Measurements from ENCODE around the gene KIF26B. TPM values are rescaled to one million over a fixed set of nuclear protein-coding genes. Genes with fewer than 3 reads are reported as not detected.
"Not testable (repeated sequence)": the region's sequence is repeated elsewhere in the genome, so short reads cannot be mapped to it uniquely, and the experiment has no call there.

KIF26B gene
- polyA plus RNA-seq, 3 donors, result 29.8 to 33.7 (median 30.3) TPM

DNA sequence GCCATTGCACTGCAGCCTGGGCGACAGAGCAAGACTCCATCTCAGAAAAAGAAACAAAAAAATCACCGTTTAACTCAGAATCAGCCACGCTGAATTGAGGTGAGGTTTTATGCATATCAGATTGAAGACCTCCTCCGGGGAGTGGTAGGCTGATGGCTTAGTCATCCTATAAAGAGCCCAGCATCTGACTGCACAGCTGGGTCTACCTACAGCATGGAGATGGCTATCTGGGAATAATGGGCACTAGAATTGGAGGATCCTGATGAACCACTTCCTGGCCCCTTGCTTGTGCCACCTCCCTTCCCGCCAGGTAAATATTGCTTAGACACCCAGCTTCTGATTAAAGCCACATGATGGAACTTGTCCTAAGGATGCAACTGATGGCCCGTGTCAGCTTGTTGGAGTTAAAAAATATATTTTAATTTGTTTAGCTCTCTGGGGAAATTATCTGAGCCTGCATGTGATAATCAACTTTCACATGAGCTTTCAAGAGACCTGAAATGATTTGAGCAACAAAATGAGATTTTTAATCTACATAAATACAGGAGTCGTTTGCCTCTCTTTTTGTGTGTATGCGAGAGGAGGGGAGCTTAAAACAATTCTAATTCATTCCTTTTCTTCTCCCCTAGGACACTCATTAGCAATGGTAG, 157.2 kb downstream of the KIF26B start:
- DNase-seq (ENCODE audit: low read depth in 3 of 3, low spot score in 2 of 3), result no peak

DNA sequence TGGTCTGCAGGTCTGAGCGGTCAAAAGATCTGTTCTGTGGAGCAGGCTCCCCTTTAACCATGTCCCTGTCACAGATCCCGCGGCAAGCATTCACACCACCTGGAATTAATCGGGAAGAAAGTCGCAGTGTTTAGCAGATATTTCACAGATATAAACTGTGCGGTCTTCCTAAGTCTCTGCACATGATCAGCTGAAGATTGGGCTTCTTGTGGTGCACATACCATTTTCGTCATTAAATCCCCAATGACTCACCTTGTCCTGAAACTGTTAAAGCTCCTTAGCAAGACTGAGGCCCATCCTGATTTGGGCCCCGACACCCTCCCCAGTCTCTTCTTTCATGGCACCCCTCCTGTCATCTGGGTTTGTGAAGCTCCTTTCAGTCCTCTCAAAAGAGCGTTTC, 158.8 kb downstream of the KIF26B start:
- DNase-seq (ENCODE audit: low read depth in 3 of 3, low spot score in 2 of 3), result no peak

GRCh38 chr1:245316784-245317183, 162.0 kb downstream of the KIF26B start:
- no peak for DNase-seq (ENCODE audit: low read depth in 3 of 3, low spot score in 2 of 3)

DNA sequence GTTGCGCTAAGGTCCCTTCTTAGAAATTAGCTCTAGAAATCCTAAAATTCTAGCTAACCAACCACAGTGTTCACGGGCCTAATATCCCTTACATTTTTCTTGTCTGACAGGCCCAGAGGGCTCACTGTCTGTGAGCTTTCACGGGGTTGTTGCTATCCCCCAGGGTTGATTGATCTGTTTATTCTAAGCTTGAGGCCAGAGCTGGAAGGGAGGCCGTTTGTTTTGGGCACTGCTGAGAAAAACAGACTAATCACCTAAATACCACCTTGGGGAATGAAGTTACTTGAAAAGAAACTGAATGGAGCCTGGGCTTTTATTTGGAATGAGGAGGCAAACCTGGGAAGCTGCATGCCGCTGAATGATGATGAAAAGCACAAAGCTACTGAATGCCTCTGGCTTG, 162.4 kb downstream of the KIF26B start:
- no peak for DNase-seq (ENCODE audit: low read depth in 3 of 3, low spot score in 2 of 3)

GRCh38 chr1:245319094-245319493, 164.3 kb downstream of the KIF26B start:
- no peak for DNase-seq (ENCODE audit: low read depth in 3 of 3, low spot score in 2 of 3)

DNA sequence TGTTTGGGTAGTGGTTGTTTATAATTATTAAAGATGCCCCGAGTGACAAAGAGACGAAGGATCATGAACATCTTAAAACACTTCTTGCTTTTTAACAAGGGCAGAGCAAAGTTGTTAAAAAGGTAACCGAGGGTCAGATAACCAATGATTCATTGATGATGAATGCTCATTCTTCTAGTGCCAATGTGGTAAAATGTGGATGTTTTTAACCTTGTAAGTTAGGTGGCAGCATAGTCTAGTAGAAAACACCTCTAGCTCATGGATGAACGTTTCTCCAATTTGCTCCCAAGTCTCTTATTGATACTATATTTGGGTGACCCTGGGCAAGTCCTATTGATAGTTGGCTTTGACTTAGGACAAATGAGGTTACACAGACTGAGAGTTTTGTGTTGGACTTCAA, 167.9 kb downstream of the KIF26B start:
- no peak for DNase-seq (ENCODE audit: low read depth in 3 of 3, low spot score in 2 of 3)

DNA sequence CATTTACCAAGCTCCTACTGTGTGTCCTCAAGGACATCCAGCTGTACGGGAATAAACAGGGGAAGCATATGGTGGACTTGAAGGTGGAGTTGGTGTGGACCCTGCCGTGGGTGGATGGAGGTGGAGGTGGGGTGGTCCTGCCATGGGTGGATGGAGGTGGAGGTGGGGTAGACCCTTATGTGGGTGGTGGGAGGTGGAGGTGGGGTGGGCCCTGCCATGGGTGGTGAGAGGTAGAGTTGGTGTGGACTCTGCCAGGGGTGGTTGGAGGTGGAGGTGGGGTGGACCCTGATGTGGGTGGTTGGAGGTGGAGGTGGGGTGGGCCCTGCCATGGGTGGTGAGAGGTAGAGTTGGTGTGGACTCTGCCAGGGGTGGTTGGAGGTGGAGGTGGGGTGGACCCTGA, 169.0 kb downstream of the KIF26B start:
- DNase-seq (ENCODE audit: low read depth in 3 of 3, low spot score in 2 of 3), result not testable (repeated sequence)

DNA sequence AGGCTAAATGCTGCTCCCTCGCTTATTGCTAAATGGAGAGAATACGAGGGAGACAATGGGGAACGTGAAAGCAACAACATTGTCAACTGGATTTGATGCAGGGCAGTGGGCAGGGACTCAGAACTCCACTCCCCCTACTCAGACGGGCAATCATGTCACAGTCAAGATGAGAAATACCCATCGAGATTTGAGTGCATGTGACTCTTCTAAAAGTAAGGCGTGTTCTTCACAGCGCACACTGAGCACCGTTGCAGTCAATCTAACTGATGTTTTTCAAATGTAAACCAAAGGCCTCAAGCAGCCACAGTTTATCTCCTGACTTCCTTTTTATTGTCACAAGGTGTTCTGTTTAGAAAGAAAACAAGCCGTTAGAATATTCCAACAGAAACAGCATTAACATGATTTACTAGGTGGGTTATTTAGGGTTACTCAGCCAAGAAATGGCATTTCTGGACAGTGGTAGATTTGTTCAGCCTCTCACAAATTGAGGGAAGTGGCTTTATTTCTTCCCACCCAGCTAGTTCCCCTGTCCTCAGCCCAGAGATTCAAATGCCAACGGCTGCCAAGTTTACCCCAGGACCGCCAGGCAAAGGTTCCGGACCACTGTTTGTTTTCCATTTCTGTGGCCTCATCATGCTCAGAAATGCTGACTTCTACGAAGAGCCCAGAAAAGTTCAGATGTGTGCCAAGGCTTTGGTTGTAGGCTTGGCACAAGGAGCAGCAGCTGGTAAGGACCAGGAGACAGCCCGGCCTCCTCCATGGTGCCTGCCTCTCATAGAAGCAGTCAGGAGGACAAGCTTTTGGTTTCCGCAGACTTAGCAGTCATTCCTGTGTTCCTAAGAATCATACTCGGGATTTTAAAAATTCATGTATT, 171.4 kb downstream of the KIF26B start:
- no peak for DNase-seq (ENCODE audit: low read depth in 3 of 3, low spot score in 2 of 3)

GRCh38 chr1:245327360-245327759, 172.6 kb downstream of the KIF26B start:
- no peak for DNase-seq (ENCODE audit: low read depth in 3 of 3, low spot score in 2 of 3)

DNA sequence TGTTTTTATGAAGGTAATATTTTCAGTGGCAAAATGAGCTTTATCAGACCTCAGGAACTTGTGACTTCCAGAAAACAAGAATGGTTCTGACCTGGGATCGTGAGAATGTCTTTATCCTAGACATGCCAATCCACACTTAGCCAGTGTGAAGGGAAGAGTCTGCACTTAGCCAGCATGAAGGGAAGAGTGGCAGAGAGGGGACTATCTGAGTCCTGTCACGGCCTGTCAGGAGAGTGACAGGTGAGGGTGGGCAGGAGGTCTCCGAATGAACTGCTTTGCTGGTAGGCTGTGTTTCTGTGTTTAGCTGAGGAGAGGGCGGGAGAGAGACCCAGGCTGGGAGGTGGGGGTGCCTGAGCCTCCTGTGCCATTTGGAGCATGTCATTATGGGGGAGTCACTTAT, 173.1 kb downstream of the KIF26B start:
- no peak for DNase-seq (ENCODE audit: low read depth in 3 of 3, low spot score in 2 of 3)

- DNase-seq (ENCODE audit: low read depth in 3 of 3, low spot score in 2 of 3), result no peak
Observed at GRCh38 chr1:245330951-245331350, 176.2 kb downstream of the KIF26B start.

- DNase-seq (ENCODE audit: low read depth in 3 of 3, low spot score in 2 of 3), result no peak
Observed at GRCh38 chr1:245332085-245332484, 177.3 kb downstream of the KIF26B start.

- no peak for DNase-seq (ENCODE audit: low read depth in 3 of 3, low spot score in 2 of 3)
Observed at GRCh38 chr1:245332513-245332912, 177.7 kb downstream of the KIF26B start.

- no peak for DNase-seq (ENCODE audit: low read depth in 3 of 3, low spot score in 2 of 3)
Observed at GRCh38 chr1:245334235-245334634, 179.4 kb downstream of the KIF26B start.

GRCh38 chr1:245334827-245335490, 180.2 kb downstream of the KIF26B start:
- DNase-seq (ENCODE audit: low read depth in 3 of 3, low spot score in 2 of 3), result no peak

DNA sequence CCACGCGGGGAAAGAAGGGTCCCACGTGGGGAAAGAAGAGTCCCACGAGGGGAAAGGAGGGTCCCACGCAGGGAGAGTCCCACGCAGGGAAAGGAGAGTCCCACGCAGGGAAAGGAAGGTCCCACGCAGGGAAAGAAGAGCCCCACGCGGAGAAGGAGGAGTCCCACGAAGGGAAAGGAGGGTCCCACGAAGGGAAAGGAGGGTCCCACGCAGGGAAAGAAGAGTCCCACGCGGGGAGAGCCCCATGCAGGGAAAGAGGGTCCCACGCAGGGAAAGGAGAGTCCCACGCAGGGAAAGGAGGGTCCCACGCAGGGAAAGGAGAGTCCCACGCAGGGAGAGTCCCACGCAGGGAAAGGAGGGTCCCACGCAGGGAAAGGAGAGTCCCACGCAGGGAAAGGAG, 180.9 kb downstream of the KIF26B start:
- DNase-seq (ENCODE audit: low read depth in 3 of 3, low spot score in 2 of 3), result not testable (repeated sequence)

DNA sequence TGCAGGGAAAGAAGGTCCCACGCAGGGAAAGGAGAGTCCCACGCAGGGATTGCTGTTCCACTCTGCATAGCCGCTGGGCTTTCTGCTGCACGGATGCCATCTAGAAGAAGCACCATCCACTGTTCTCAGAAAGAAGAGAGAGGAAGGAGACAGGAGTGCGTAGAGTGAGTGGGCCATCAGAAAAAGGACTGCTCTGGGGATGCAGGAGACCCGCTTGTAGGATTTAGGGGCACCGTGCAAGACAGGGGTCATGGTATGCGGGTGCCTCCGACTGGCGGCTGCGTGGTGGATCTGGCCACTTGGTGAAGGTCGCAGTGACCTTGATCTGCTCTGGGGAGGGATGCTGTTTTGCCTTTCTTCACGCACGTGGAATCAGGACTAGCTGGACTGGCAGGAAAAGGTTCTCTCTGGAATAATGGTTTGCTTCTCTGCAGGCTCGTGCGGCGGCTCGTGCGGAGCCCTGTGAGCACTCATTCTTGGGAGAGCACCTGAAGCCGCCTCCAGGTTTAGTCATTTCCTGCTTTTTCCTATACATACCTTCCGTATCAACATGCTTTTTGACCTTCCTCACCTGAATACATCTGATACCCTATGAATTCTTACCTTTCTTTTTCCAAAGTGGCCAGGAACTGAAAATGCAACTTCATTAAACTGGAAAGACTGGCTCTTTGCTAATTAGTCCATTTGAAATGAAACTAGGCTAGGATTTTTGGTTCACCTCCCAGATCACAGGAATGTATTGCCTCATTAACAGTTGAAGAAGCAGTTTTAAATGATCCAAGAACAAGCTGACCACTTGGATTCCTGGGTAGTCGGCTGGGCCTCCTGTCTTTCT, 181.6 kb downstream of the KIF26B start:
- no peak for DNase-seq (ENCODE audit: low read depth in 3 of 3, low spot score in 2 of 3)

DNA sequence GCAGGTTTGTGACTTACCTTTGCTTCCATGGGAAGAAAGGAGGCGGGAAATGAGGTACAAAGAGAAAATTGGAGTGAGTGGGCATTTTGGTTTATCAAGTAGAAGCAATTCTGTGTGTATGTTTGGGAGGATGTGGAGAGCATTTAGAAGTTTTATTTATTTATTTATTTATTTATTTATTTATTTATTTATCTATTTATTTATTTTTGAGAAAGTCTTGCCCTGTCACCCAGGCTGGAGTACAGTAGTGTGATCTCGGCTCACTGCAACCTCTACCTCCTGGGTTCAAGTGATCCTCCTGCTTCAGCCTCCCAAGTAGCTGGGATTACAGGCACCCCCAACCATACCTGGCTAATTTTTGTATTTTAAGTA, 182.2 kb downstream of the KIF26B start:
- not testable (repeated sequence) for DNase-seq (ENCODE audit: low read depth in 3 of 3, low spot score in 2 of 3)

DNA sequence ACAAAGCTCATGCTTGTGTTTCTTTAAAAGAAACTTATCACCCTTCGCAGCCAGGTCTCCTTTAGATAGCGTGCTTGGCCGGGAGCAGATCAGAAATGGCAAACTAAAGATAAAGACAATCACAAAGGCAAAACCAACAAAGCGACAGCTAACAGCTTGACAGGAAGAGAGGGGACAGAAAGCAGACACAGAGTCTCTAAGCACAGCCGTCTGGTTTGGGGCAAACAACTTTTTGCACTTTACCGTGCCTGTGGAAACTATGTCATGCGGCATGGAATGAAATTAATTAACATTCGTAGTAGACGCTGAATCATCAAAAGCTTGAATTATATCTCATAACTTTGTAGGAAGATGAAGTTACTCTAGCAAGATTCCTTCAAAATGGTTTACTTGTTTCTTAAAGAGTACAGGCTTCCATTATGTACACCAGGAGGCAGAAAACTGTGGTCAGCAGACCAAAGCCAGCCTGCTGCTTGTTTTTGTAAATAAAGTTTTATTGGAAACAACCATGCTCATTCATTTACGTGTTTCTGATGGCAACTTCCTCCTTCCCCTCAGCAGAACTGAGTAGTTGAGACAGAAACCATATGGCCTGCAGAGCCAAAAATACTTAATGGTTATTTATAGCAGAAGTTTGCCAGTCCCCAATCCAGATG, 183.2 kb downstream of the KIF26B start:
- DNase-seq (ENCODE audit: low read depth in 3 of 3, low spot score in 2 of 3), result no peak

DNA sequence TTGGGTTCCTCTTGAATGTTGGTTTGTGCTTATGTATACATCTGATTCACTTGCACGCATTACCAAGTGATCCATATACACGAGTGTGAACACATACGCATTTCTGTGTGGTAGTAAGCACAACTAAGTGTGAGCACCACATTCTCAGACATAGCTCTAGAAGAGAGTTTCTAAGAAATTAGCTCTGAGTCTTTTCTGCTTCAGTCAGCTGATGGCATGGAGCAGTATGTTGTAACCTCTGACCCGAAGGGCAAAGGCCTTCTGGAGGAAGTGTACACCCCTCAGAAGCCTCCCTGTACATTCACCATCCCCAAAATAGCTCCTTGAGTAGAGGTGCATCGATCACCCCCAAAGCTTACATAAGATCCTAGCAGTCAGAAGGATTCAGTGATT, 183.7 kb downstream of the KIF26B start:
- DNase-seq (ENCODE audit: low read depth in 3 of 3, low spot score in 2 of 3), result no peak
